IPS-15b (cell line): Measurements from ENCODE around the gene CSE1L.
"Not testable (repeated sequence)": the region's sequence is repeated elsewhere in the genome, so short reads cannot be mapped to it uniquely, and the experiment has no call there.

Source experiments
- H3K27me3 ChIP-seq: one replicate; pipeline ENCODE4 v1.6.1; 2013; ENCODE audit warnings: low read length; ENCODE audit not compliant: control insufficient read depth, insufficient read depth
- H3K36me3 ChIP-seq: one replicate; pipeline ENCODE4 v1.6.1; 2013; ENCODE audit warnings: low read length; ENCODE audit not compliant: control insufficient read depth, insufficient read depth
- H3K4me1 ChIP-seq: one replicate; pipeline ENCODE4 v1.6.1; 2013; ENCODE audit warnings: mild to moderate bottlenecking, low read length; ENCODE audit not compliant: control insufficient read depth, insufficient read depth
- H3K4me3 ChIP-seq: one replicate; pipeline ENCODE4 v1.5.1; 2013; ENCODE audit warnings: low read depth, low read length
- H3K9ac ChIP-seq: one replicate; pipeline ENCODE4 v1.6.1; 2013; ENCODE audit warnings: low read depth, mild to moderate bottlenecking, low read length
- H3K9me3 ChIP-seq: one replicate; pipeline ENCODE4 v1.6.1; 2013; ENCODE audit warnings: mild to moderate bottlenecking, low read length; ENCODE audit not compliant: control insufficient read depth, insufficient read depth

Gene CSE1L, protein sequence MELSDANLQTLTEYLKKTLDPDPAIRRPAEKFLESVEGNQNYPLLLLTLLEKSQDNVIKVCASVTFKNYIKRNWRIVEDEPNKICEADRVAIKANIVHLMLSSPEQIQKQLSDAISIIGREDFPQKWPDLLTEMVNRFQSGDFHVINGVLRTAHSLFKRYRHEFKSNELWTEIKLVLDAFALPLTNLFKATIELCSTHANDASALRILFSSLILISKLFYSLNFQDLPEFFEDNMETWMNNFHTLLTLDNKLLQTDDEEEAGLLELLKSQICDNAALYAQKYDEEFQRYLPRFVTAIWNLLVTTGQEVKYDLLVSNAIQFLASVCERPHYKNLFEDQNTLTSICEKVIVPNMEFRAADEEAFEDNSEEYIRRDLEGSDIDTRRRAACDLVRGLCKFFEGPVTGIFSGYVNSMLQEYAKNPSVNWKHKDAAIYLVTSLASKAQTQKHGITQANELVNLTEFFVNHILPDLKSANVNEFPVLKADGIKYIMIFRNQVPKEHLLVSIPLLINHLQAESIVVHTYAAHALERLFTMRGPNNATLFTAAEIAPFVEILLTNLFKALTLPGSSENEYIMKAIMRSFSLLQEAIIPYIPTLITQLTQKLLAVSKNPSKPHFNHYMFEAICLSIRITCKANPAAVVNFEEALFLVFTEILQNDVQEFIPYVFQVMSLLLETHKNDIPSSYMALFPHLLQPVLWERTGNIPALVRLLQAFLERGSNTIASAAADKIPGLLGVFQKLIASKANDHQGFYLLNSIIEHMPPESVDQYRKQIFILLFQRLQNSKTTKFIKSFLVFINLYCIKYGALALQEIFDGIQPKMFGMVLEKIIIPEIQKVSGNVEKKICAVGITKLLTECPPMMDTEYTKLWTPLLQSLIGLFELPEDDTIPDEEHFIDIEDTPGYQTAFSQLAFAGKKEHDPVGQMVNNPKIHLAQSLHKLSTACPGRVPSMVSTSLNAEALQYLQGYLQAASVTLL

DNA sequence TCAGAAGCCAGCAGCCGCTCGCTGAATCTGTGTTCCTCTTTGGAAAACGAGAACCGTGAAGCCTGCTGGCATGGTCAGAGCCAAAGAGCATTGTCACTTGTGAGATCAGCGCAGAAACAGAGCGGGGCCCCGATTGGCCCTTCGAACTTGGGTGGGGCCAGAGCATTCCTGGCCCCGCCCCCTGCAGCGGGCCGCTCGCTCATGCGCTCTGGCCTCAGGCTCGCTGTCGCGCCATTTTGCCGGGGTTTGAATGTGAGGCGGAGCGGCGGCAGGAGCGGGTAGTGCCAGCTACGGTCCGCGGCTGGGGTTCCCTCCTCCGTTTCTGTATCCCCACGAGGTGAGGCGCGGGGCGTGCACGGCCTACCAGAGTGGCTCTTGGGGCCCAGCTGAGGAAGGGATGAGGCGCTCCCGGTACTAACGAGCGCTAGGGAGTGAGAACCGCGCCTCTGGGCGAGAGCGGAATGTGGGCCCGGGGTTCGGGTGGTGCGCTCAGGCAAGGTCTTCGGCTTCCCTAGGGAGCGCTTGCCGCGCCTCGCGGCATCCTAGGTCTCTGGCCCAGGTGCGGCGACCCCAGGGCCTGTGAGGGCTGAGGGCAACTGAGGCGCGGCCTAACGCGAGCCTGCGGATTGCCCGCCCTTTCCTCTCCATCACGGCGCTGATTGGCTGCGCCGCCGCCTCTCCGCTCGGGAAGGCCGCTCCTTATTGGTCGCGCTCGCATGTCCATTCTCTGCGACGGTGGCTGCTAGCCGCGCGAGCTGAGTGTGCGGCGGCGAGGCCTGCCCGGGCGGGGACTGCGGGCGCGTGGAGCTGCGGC lies at the start of gene CSE1L:
Gene CSE1L (plus strand): TSS at position 226 of the 814 bp plus-strand sequence. CDS start 12,152 bp downstream, outside the sequence.
- Histone ChIP-seq H3K9ac (peak within 1 kb of the TSS; percentile 99), H3K27me3 (no peaks in the 10 kb centered on the region), H3K4me1 (peaks cover 4% of the 10 kb centered on the region), H3K9me3 (no peaks in the 10 kb centered on the region), H3K4me3 (peak within 1 kb of the TSS; percentile 99), H3K36me3 (peaks cover 3% of the 10 kb centered on the region)

DNA sequence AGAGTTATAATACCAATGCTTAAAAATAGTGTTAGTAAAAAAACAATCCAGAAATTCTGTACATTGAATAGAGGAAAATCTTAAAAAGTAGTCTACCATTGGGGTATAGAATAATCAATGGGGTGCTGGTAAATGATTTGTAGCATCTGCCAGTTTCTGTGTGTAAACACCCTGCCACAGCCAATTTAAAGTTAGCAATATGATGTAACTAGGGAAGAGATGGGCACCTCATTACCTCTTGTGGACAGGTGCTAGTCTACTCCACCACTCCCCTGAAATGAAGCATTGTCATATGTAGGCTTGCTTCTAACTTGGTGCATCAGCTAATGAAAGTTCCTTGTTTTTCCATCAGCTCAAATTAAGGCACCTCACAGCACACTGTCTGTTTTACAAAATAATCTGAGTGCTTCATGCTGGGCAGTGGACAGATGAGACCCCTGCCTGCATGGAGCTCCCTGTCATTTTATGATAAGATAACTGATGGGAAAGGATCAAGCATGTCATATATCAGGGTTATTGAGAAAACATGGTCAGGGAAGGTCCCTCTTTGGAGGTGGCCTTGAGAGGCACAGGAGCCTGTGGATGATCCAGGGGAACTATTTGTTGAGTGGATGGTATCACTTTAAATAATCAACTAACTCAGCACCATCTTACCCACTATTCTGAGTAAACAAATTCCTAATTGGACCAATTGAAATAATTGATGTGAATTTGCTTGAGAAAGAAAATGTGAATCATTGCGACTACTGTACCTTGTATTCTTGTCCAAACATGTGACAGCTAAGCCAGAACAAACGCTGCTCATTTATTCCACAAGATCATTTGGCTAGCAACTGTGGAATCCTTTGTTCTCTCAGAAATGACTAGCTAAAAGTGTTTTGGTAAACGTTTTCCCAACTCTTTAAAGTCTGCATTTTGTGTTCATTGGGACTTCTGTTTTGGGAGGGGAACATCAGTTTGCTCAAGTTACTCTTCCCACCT lies 45.9 kb upstream of the CSE1L start:
- Histone ChIP-seq H3K9me3 (no peaks in the 10 kb centered on the region), H3K27me3 (no peaks in the 10 kb centered on the region), H3K9ac (no peak overlapping the region), H3K4me3 (no peak overlapping the region), H3K36me3 (peaks cover 21% of the 10 kb centered on the region), H3K4me1 (no peaks in the 10 kb centered on the region)

DNA sequence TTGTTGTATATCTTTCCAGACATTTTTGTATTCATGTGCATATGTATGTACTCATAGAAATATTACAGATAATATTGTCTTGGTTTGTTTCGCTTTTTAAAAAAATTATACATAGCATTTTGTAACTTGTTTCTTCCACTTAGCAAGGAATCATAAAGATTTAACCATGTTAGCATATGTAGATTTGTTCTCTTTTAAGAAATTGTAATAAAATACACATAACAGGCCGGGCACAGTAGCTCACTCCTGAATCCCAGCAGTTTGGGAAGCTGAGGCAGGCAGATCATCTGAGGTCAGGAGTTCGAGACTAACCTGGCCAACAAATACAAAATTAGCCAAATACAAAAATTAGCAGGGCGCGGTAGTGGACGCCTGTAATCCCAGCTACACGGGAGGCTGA lies 44.4 kb upstream of the CSE1L start:
- no peak overlapping the region for H3K9ac ChIP-seq
- no peaks in the 10 kb centered on the region for H3K9me3 ChIP-seq
- no peaks in the 10 kb centered on the region for H3K4me1 ChIP-seq
- peaks cover 20% of the 10 kb centered on the region for H3K36me3 ChIP-seq
- no peaks in the 10 kb centered on the region for H3K27me3 ChIP-seq
- no peak overlapping the region for H3K4me3 ChIP-seq

DNA sequence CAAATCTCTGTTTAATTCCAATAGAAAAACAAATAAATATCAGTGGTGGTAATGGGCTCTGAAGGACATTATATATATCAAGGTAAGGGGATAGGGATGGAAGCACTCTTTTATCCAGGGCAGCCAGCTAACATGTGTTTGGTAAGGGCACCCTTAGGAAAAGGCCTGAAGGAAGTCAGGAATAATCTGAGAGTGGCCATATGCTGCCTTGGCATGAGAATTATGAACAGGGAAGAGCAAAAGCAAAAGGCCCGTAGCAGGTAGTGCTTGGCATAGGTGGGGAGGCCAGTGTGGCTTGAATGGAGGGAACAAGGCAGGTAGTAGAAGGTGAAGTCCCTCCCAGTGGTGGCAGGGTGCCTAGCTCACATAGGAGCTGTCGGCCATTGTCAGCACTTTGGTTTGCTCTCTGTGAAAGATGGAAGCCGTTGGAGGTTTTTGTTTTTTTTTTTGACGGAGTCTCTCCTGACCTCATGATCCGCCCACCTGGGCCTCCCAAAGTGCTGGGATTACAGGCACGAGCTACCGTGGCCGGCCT lies 39.6 kb upstream of the CSE1L start:
- H3K36me3 ChIP-seq = peaks cover 9% of the 10 kb centered on the region

DNA sequence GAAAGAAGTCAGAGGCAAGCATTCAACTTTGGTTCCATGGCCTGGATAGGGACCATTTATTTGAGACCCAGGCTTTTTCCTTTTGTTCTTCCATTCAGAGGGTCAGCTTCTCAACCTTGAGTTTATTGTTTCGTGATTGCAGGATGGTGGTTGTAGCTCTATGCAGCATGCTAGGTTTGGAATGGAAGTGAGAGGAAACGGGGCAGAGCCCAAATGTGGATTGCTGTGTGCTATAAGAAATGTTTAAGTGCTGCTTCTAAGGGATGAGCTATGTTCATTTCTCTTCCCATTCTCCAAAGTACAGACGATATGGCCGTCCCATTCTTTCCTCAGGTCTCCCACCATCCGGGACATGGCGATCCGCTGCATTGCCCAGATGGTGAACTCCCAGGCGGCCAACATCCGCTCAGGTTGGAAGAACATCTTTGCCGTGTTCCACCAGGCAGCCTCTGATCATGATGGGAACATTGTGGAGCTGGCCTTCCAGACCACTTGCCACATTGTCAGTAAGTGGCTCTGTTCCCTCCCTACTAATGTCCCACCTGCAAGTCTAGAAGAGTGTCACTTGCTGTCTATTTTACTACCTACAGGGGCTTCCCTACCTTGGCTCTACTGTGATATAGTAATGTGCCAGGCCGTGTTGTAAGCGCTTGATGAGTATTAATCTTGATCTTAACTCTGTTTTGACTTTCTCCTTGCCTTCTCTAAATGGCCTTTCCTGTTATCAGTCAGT lies 36.0 kb upstream of the CSE1L start:
- peaks cover 13% of the 10 kb centered on the region for H3K36me3 ChIP-seq

More for the DNA sequence above, 39.6 kb upstream of the CSE1L start:
- Histone ChIP-seq H3K4me1 (no peaks in the 10 kb centered on the region), H3K27me3 (no peaks in the 10 kb centered on the region), H3K9me3 (no peaks in the 10 kb centered on the region), H3K9ac (no peak overlapping the region), H3K4me3 (no peak overlapping the region)

DNA sequence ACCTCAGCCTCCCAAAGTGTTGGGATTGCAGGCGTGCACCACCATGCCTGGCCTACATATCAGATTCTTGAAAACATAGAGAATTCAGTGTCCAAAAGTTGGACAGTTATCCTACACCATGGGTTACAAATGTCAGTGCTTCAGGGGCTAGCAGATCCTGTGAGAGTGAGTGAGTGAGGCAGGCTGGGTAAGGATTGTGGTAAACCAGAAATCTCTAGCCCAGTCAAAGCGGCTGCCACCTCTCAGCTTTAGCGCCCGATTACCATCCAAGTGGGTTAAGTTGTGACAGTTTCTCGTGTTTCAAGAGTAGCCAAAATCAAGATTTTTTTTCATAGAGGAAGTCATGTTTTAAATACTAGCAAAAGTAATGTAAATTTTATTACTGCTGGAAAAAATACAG lies 21.9 kb upstream of the CSE1L start:
- Histone ChIP-seq H3K9ac (no peak overlapping the region), H3K4me1 (no peaks in the 10 kb centered on the region), H3K27me3 (no peaks in the 10 kb centered on the region), H3K9me3 (no peaks in the 10 kb centered on the region), H3K36me3 (peaks cover 20% of the 10 kb centered on the region), H3K4me3 (no peak overlapping the region)

More for the DNA sequence above, 36.0 kb upstream of the CSE1L start:
- H3K4me3 ChIP-seq = no peak overlapping the region
- no peak overlapping the region for H3K9ac ChIP-seq
- no peaks in the 10 kb centered on the region for H3K4me1 ChIP-seq
- H3K9me3 ChIP-seq = no peaks in the 10 kb centered on the region
- H3K27me3 ChIP-seq = no peaks in the 10 kb centered on the region

DNA sequence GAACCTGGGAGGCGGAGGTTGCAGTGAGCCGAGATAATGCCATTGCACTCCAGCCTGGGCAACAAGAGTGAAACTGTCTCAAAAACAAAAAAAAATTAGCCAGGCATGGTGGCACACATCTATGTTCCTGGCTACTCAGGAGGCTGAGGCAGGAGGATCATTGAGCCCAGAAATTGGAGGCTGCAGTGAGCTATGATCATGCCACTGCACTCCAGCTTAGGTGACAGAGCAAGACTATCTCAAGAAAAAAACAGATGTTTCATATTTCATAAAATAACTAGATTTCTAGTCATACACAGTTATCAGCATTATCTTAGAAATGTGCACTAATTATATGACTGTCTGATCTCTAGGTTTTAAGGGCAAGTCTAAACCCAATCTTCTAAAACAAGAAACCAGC lies 17.9 kb upstream of the CSE1L start:
- H3K36me3 ChIP-seq = peaks cover 17% of the 10 kb centered on the region
- H3K4me3 ChIP-seq, H3K27me3 ChIP-seq, H3K9me3 ChIP-seq, H3K9ac ChIP-seq, H3K4me1 ChIP-seq: not testable (repeated sequence)

DNA sequence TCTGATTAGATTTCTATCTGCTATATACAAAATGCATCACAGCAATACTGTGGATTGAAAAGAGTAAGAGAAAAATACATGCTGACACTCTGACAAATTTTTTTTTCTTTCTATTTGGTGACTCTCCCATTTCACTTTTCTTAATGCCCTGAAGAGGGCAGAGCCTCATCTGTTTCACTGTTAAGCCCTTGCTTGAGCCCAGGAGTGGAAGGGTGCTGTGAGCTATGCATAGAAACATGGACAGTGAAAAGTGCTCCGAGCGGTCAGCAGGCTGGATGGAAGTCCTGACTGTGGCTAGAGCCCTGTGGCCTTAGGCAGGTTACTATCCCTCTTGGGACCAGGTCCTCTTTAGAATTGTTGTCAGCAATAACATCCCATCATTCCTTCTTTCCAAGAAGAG lies 17.4 kb upstream of the CSE1L start:
- no peaks in the 10 kb centered on the region for H3K27me3 ChIP-seq
- no peak overlapping the region for H3K9ac ChIP-seq
- peaks cover 17% of the 10 kb centered on the region for H3K36me3 ChIP-seq
- no peaks in the 10 kb centered on the region for H3K9me3 ChIP-seq
- H3K4me1 ChIP-seq = no peaks in the 10 kb centered on the region
- no peak overlapping the region for H3K4me3 ChIP-seq

DNA sequence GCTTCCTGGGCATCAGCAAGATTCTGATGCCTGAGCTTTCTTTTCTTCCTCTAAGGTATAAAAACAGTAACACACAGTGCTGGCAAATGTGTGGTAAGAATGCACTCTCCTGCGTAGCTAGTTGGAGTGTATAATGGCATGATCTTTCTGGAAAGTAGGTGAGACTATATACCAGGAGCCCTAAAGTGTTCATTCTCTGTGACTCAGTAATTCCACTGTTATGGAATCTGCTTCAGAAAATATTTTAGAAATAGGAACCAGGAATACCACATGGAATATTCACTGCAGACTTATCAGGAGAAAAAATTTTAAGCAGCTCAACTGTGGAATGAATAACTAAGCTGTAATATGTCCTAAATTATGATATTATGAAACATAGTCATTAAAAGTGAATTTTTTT lies 16.9 kb upstream of the CSE1L start:
- H3K9me3 ChIP-seq = no peaks in the 10 kb centered on the region
- peaks cover 14% of the 10 kb centered on the region for H3K36me3 ChIP-seq
- peaks cover under 1% of the 10 kb centered on the region for H3K4me1 ChIP-seq
- no peak overlapping the region for H3K9ac ChIP-seq
- no peaks in the 10 kb centered on the region for H3K27me3 ChIP-seq
- H3K4me3 ChIP-seq = no peak overlapping the region
